ENCODE results near the gene EPB41L4A.

Gene EPB41L4A

DNA sequence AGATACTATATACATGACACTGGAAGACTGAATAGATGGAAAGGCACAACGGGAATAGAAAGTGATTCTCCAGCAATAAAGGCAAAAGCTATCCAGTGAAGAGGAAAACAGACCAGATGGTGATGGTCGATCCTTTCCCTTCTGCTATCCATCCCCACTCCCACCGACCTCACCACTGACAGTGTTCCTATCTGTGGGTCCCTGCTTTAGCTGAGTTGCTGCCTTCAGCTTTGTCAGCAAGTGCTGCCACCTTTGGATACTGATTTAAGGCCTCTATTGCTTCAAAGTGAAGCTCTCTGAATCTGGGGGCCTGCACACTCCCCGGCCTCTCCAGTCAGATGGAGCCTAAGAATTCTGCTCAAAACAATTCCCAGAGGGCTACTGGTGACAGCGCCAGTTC, 32.3 kb downstream of the EPB41L4A start:
- Histone ChIP-seq H3K9ac (ENCODE audit: low read depth, low read length, poor library complexity, severe bottlenecking) (no peak overlapping the region), H3F3A (ENCODE audit: low read depth) (no peaks in the 10 kb centered on the region), H3K79me2 (ENCODE audit: insufficient read depth, low read length) (no peaks in the 10 kb centered on the region), H2AFZ (ENCODE audit: low read length) (no peak overlapping the region), H3K36me3 (ENCODE audit: insufficient read depth, low read length) (no peaks in the 10 kb centered on the region), H4K20me1 (ENCODE audit: insufficient read depth, low read length, poor library complexity, severe bottlenecking) (no peaks in the 10 kb centered on the region), H3K9me2 (replicated peaks; ENCODE audit: low read depth, low read length) (no peaks in the 10 kb centered on the region), H3K27me3 (ENCODE audit: insufficient read depth, low read length, poor library complexity, severe bottlenecking) (no peaks in the 10 kb centered on the region), H3K4me2 (ENCODE audit: low read depth, low read length, poor library complexity, severe bottlenecking) (no peak overlapping the region), H3K4me1 (ENCODE audit: insufficient read depth, low read length, poor library complexity, severe bottlenecking) (no peaks in the 10 kb centered on the region), H3K9me3 (ENCODE audit: insufficient read depth, low read depth, low read length) (no peaks in the 10 kb centered on the region), H3K4me3 (ENCODE audit: low read length, poor library complexity, severe bottlenecking) (no peak overlapping the region)
- TF ChIP-seq EZH2phosphoT487 (IDR thresholded peaks at IDR 0.05; ENCODE audit: borderline replicate concordance), result no peak
- TF ChIP-seq, protein P1, sequence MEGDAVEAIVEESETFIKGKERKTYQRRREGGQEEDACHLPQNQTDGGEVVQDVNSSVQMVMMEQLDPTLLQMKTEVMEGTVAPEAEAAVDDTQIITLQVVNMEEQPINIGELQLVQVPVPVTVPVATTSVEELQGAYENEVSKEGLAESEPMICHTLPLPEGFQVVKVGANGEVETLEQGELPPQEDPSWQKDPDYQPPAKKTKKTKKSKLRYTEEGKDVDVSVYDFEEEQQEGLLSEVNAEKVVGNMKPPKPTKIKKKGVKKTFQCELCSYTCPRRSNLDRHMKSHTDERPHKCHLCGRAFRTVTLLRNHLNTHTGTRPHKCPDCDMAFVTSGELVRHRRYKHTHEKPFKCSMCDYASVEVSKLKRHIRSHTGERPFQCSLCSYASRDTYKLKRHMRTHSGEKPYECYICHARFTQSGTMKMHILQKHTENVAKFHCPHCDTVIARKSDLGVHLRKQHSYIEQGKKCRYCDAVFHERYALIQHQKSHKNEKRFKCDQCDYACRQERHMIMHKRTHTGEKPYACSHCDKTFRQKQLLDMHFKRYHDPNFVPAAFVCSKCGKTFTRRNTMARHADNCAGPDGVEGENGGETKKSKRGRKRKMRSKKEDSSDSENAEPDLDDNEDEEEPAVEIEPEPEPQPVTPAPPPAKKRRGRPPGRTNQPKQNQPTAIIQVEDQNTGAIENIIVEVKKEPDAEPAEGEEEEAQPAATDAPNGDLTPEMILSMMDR (conservative IDR thresholded peaks at IDR 0.05; ENCODE audit: low read length), result no peak

DNA sequence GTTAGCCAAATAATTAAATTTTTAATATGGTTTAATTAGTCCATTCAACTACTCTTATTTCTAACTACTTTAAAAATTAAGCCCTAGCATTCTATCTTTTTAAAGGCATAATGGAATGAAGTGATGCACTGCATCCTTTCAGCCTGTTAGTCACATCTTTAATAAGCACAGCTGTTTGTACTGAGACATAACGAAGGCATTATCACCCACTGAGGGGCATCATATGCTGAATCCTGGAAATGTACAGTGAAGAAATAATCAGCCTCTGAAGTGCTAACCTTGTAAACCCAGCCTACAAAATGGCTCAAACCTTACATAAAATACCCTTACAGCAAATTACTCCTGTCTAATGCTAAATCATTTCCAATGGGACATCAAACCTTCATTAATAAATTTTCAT, 33.1 kb downstream of the EPB41L4A start:
- no peak for TF ChIP-seq EZH2phosphoT487 (IDR thresholded peaks at IDR 0.05; ENCODE audit: borderline replicate concordance)
- TF ChIP-seq, protein P1 (conservative IDR thresholded peaks at IDR 0.05; ENCODE audit: low read length), result no peak
- H3K9me2 ChIP-seq (replicated peaks; ENCODE audit: low read depth, low read length), result no peaks in the 10 kb centered on the region
- no peaks in the 10 kb centered on the region for H3K27me3 ChIP-seq (ENCODE audit: insufficient read depth, low read length, poor library complexity, severe bottlenecking)
- H4K20me1 ChIP-seq (ENCODE audit: insufficient read depth, low read length, poor library complexity, severe bottlenecking), result no peaks in the 10 kb centered on the region
- H3F3A ChIP-seq (ENCODE audit: low read depth), result no peaks in the 10 kb centered on the region
- no peak overlapping the region for H3K4me2 ChIP-seq (ENCODE audit: low read depth, low read length, poor library complexity, severe bottlenecking)
- no peak overlapping the region for H3K4me3 ChIP-seq (ENCODE audit: low read length, poor library complexity, severe bottlenecking)
- H3K4me1 ChIP-seq (ENCODE audit: insufficient read depth, low read length, poor library complexity, severe bottlenecking), result no peaks in the 10 kb centered on the region
- H3K36me3 ChIP-seq (ENCODE audit: insufficient read depth, low read length), result no peaks in the 10 kb centered on the region
- H2AFZ ChIP-seq (ENCODE audit: low read length), result no peak overlapping the region
- no peak overlapping the region for H3K9ac ChIP-seq (ENCODE audit: low read depth, low read length, poor library complexity, severe bottlenecking)
- H3K9me3 ChIP-seq (ENCODE audit: insufficient read depth, low read depth, low read length), result no peaks in the 10 kb centered on the region
- H3K79me2 ChIP-seq (ENCODE audit: insufficient read depth, low read length), result no peaks in the 10 kb centered on the region

DNA sequence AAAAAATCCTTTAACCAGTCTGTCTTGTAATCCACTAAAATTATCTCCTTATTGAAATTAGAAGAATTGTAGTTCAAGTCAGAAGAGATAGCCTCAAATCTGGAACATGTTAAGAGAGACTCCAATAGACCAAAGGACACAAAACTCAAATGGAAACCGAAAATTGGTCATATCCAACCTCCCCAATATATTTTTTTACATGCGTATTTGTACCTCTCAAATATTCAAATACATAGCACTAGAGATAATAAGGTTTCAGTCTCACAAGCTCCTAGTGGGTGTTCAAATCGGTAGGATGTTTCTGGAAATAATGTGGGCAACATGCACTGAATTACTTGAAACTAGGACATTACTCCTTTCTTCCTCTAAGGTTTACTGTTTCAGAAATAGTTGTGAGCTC, 33.5 kb downstream of the EPB41L4A start:
- Histone ChIP-seq H3F3A (ENCODE audit: low read depth) (no peaks in the 10 kb centered on the region), H3K4me1 (ENCODE audit: insufficient read depth, low read length, poor library complexity, severe bottlenecking) (no peaks in the 10 kb centered on the region), H3K4me3 (ENCODE audit: low read length, poor library complexity, severe bottlenecking) (no peak overlapping the region), H3K9me3 (ENCODE audit: insufficient read depth, low read depth, low read length) (no peaks in the 10 kb centered on the region), H3K79me2 (ENCODE audit: insufficient read depth, low read length) (no peaks in the 10 kb centered on the region), H2AFZ (ENCODE audit: low read length) (no peak overlapping the region), H3K9me2 (replicated peaks; ENCODE audit: low read depth, low read length) (no peaks in the 10 kb centered on the region), H4K20me1 (ENCODE audit: insufficient read depth, low read length, poor library complexity, severe bottlenecking) (no peaks in the 10 kb centered on the region), H3K9ac (ENCODE audit: low read depth, low read length, poor library complexity, severe bottlenecking) (no peak overlapping the region), H3K4me2 (ENCODE audit: low read depth, low read length, poor library complexity, severe bottlenecking) (no peak overlapping the region), H3K36me3 (ENCODE audit: insufficient read depth, low read length) (no peaks in the 10 kb centered on the region), H3K27me3 (ENCODE audit: insufficient read depth, low read length, poor library complexity, severe bottlenecking) (no peaks in the 10 kb centered on the region)
- TF ChIP-seq, protein P1 (conservative IDR thresholded peaks at IDR 0.05; ENCODE audit: low read length), result no peak
- TF ChIP-seq EZH2phosphoT487 (IDR thresholded peaks at IDR 0.05; ENCODE audit: borderline replicate concordance), result no peak
